Left lobe of liver (tissue), 2 donors: ENCODE measurements around the gene DTX4. TPM values are rescaled to one million over a fixed set of nuclear protein-coding genes. Genes with fewer than 3 reads are reported as not detected.
A peak's percentile ranks its signal among the peaks of the same experiment; 100 is the strongest.

Experiments
- ATAC-seq: fragments of 200-7000 bp; cut with Tn5 transposase; one replicate; pipeline ENCODE4 v1.9.1; 2020; ENCODE audit warnings: mild to moderate bottlenecking, moderate library complexity
- DNase-seq: peaks from one replicate; pipeline ENCODE4 v3.0.0-alpha.2; 2020; ENCODE audit warnings: low spot score
- total RNA-seq: library from RNA; stranded (reverse); gene quantifications from one replicate; pipeline ENCODE4 v1.2.1, GENCODE V29; 2021
- donor health status: DM: no; HTN: no; CAD: no; lungs with moderate emphysema.
- donor health status: DM: no; HTN: yes; CAD: no.

The DTX4 gene
- total RNA-seq, 1 donor from 2014 or later: 19.9 TPM

DNA sequence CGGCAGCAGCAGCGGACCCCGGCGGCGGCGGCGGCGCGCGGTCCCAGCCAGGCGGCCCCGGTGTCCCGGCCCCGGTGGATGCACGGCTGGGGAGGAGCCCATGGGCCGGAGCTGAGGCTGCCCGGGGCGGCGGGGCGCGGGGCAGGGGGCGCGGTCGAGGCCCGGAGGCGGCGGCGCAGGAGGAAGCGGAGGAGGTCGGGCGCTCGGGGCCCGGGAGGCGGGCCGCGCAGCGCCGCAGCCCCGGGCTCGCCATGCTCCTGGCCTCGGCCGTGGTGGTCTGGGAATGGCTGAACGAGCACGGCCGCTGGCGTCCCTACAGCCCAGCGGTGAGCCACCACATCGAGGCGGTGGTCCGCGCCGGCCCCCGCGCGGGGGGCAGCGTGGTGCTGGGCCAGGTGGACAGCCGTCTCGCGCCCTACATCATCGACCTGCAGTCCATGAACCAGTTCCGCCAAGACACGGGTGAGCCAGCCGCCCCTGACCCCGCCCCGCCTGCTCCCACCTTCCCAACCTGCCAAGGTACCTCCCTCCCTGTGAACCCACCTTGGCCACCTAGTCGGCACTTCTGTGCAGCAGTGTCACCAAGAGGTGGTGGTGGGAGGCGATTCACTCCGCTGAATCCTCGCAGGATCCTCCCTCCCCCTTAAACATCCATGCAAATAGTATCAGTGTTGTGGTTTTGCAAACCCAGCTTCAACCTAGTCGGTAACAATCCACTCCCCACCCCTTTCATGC, 580 bp downstream of the DTX4 start:
- peak; percentile 65 for DNase-seq
- peak; percentile 24 for ATAC-seq

DNA sequence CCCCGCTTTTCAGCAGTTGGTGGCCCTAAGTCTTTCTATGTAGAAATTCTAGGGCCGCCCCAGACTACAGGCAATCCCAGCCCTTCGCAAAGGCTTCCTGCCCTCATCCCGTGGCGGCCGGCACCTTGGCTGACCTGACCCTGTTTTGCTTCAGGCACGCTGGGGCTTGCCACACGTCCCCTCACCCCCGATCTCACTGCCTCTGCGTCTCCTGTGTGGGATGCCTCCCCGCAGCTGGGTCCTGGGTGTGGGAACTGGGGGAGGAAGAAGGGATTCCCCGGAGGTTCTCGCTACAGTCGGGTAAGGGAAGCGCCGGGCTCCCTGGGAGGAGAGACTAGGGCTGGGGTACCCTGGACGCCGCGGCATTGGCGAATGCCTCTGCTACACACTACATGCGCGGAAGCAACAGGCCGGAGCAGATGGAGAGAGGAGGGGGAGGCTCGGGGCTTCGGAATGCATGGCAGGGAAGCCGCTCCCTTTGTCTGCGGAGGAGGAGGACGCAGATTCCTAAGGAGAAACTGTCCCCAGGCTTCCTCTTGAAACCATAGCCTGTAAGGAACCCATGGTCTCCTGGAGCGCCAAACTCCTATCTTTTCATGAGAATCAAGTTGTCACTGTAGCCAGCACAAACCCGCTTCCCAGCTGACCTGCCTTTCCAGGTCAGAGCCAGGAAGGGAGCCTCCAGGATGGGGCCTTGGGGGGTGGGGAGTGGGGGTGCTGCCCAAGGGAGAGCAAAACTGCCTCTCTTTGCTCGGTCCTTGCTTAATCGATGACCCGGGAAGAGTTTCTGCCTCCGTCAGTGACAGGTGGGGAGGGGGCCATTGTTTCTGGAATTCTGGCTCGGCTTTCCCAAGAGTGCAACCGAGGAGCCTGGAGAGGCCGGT, 1.4 kb downstream of the DTX4 start:
- no peak for DNase-seq

DNA sequence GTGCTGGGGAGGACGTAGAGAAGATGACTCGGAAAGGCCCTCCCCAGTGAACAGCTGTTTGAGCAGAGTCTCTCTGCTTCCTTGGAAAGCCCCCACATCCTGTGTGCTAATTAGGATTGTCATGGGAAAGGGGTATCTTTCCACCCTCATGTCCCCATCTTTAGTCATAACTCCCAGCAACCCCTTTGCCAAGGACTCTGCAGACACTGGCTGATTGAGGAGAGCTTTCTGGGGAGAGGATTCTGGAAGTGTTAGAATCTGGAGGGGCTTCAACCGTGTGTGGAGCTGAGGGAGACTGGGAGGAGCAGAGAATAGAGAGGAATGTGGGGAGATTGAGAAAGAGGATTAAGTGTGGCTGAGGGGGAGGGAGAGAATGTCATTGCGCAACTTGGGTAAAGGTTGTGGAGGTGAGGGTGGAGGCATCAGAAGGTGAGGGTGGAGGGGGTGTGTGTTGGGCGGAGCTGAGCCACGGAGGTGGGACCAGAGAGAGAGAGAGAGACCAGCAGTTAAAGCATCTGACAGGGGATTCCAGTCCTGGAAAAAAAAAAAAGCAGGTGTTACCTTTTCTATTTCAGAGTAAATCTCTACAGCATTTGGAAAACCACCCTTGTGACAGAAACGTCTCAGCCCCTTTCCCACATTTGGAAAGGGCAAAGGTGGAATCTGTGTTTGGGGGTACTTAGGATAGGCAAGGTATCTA, 2.2 kb downstream of the DTX4 start:
- DNase-seq (peak; percentile 90), ATAC-seq (peak; percentile 69)

More for the DNA sequence above, 1.4 kb downstream of the DTX4 start:
- ATAC-seq: peak; percentile 35

DNA sequence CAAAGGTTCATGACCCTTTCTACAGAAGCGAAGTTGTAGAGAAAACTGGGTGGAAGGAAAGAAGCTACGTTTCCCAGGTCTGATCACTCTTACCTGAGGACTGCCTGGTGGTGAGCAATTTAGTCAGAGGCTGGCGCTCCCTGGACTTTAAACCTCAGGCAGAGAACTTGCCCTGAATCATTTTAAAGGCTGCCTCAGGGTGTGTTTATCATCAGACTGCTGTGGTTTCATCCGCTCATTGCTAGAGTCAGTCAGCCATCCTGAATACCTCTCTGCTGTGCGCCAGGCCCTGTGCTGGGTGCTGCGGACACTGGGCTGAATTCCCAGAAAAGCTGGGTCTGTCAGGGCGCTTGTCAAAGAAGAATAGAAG, 2.7 kb downstream of the DTX4 start:
- DNase-seq (peak; percentile 61), ATAC-seq (peak; percentile 32)

DNA sequence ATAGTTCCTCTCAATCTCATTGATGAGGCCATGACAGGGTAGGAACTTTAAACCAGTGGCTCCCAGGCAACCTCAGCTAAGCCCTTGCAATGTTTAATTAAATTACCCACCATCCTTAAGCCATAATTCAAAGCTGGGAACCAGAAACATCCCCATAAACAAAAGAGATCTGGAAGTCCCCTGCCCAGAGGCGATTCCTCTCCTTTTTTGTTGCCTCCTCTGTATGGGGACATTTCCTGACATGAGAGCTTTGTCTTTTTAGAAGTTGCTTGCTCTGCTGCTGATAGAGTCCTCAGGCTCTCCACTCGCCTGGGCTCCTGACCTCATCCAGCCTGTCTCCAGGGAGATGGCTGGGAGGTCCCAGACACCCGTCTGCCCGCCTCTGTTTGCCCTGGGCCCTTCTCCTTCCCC, 3.2 kb downstream of the DTX4 start:
- ATAC-seq: no peak
- DNase-seq: no peak

DNA sequence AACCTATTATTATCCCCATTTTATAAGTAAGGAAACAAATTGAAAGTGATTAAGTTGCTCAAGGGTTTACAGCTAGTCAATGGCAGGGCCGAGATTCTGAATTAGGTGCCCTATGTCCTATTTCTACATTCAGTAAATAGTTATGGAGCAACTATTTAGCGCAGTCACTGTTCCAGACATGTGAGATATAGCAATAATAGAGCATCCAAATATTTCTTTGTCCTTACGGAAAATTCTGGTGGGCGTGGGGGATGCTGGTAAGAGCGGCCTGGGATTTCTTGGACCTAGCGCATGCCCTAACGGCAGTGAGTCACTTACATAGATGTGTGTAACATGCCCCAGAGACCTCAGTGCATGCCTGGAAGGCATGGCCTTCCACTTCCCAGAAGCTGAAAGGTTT, 4.4 kb downstream of the DTX4 start:
- ATAC-seq: no peak
- no peak for DNase-seq

DNA sequence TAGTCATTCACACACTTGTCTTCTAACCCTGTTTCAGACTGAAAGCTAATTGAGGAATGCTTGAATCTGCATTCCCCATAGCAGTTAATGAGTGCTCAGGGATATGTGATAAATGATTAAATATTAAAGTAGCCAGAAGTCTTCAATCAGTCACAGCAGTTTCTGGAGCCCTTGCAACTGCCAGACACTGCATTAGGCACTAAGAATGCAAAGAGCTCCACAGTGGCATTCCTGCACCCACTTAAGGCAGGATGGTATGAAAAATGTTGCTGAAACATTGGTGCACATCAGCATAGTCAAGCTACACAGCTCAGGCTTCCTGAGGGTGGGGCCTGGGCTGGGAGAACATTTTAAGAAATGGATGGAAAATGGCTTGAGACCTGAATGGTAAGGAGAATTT, 6.5 kb downstream of the DTX4 start:
- DNase-seq (no peak), ATAC-seq (no peak)

DNA sequence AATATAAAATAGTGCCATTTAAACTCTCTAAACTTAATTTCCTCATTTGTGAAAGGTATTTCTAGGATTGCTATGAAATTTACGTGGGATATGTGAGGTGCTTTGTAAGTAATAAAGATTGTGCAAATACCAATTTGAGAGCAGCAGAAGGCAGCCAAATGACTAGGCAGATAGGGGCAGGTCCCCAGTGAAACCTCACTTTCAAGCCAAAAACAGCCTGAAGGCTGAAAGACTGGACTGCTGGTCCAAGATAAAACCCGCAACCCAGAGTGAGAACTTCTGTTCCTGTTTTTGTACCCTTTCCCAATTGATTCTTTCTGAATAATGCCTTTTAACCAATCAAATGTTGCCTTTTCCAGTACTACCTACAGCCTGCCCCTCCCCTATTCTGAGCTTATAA, 7.2 kb downstream of the DTX4 start:
- no peak for DNase-seq
- no peak for ATAC-seq

DNA sequence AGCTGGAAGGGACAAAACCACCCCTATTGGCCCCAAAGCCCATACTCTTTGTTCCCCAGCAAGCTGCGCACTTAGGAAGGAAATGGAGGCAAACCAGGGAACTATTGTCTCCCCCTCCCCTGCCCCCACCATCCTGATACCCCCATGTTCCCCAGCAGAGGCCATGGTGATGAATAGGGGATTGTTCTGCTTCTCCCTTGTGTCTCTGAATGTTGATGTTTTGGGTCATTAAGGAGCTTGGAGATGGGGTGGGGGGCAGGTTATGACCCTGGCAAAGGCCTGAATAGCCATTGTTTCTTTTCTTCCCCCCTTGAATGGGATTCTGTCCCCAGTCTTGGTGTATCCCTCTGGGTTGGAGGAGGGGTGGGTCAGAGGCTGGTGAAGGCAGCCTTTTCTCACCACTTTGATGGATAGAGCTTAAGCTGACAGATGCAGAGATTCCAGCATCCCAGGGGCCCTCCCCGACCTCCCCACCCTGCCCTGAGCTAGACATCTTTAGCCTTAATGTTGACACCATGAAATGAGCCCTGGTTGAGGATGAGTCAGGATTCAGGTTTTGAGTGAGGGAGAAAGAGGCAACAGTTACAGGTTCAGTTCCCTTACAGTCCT, 8.3 kb downstream of the DTX4 start:
- no peak for DNase-seq
- no peak for ATAC-seq

DNA sequence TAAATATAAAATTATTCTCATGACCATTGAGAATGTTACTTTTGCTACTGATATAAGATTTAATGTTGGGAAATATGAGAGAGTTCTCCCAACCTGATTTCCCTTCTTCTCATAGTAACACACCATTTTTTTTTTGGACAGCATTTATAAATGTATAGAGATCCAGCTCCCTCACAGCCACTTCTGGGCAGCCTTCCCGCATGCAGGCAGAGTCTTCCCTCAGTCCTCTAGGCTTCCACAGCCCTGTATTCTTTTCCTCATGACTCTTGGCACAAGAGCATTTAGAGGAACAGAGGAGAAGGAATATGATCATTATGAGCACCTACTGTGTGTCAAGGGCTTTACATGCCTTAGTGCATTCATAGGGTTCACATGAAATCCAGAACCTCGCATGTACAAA, 9.0 kb downstream of the DTX4 start:
- no peak for DNase-seq
- ATAC-seq: no peak

DNA sequence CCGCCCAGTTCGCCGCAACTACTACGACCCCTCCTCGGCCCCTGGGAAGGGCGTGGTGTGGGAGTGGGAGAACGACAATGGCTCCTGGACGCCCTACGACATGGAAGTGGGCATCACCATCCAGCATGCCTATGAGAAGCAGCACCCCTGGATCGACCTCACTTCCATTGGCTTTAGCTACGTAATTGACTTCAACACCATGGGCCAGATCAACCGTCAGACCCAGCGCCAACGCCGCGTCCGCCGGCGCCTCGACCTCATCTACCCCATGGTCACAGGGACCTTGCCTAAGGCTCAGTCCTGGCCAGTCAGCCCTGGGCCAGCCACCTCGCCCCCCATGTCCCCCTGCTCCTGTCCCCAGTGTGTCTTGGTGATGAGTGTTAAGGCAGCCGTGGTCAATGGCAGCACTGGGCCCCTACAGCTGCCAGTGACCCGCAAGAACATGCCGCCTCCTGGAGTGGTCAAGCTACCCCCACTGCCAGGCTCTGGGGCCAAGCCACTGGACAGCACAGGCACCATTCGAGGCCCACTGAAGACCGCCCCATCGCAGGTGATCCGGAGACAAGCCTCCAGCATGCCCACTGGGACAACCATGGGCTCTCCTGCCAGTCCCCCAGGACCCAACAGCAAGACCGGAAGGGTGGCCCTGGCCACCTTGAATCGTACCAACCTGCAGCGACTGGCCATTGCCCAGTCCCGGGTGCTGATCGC, 10.0 kb downstream of the DTX4 start:
- no peak for ATAC-seq
- no peak for DNase-seq

DNA sequence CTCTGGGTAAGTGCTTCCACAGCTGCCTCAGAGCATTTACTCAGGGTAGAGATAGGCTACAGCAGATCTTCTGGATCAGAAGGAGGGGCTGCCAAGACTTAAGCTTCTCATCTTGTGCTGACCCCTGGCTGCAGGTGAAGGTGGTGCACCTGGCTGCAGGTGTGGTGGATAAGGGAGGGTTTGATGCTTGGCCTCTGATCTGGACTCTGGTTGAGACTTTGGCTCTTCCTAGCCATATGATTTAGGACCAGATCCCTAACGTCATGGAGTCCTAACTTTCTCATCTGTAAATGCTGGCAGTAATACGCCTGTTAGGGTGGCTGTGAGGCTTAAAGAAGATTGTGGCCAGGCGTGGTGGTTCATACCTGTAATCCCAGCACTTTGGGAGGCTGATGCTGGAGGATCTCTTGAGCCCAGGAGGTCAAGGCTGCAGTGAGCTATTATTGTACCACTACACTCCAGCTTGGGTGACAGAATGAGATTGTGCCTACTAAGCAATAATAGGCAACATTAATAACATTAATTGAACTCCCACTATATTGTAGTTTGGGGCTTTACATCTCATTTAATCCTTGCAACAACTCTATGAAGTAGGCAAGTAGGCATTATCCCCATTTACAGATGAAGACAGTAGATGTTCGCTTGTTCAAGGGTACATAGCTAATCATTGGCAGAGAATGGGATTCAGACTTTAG, 10.7 kb downstream of the DTX4 start:
- DNase-seq (no peak), ATAC-seq (peak; percentile 49)

DNA sequence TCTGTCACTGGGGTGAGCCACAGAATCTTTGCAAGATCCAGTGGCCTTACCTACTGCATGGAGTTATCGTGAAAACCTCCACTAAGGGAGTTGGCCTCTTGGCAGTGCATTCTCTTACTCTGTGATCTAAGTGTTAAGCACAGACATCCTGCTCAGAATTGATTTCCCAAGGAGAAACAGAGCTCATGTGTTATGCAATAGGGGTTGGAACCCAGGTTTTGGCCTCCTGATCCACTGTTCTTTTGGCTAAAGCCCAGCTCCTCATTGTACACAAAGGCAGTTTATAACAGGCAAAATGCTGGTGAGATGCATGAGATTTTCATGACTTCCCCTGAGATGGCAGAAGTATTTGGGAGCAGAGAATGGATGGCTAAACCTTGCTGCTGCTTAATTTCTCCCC, 11.8 kb downstream of the DTX4 start:
- DNase-seq (no peak), ATAC-seq (peak; percentile 32)

DNA sequence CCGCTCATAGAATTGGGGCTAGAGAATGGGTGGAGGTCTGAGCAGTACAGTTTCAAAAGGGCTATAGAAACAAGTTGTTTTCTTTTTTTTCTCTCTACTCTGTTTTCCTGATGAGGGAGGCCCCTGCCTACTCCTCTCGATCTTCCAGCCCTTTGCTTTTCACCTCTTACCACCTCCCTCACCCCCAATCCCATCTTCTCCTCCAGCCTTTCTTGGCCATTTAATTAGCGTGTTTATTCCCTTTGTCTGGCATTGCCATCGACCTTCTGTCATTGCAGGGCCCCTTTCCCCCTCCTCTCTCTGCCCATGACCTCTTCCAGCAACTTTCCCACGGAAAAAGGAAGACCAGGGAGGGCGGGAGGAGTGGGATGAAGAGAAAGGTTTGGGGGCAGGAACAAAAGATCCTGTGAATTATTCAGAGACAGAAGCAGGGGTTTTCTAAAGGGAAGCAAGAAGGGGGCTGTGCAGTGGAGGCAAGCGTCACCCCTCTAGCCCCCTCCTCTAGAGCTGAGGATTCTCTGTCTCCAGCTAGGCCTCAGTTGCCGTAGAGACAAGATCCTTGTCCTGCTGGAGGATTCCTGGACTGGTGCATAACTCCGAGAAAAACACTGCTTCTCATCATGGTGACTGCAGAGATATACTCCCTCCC, 12.9 kb downstream of the DTX4 start:
- no peak for ATAC-seq
- DNase-seq: no peak

DNA sequence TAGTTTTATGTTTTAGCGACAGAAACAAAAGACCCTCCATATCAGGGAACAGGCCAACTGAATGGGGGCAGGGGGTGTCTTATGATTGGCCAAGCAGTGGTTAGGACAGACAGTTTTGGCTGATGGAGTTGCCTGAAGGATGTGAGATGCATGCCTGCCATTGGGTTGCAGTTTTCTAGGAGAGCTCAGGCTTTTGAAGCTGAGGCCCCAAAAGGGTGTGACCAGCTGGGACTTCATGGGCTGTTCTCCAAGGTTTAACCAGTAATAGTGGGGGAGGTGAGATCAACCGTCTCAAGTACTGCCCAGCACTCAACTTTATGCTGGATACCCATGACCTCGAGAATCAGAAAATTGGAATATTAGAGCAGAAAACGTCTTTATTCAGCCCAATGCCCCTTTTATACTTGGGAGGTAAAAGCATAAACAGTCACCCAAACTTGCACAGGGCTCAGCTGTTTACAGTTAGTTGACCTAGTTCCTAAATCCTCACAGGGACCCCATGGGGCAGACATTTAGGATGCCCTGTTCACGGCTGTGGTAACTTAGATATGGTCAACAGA, 13.5 kb downstream of the DTX4 start:
- DNase-seq: no peak
- no peak for ATAC-seq

DNA sequence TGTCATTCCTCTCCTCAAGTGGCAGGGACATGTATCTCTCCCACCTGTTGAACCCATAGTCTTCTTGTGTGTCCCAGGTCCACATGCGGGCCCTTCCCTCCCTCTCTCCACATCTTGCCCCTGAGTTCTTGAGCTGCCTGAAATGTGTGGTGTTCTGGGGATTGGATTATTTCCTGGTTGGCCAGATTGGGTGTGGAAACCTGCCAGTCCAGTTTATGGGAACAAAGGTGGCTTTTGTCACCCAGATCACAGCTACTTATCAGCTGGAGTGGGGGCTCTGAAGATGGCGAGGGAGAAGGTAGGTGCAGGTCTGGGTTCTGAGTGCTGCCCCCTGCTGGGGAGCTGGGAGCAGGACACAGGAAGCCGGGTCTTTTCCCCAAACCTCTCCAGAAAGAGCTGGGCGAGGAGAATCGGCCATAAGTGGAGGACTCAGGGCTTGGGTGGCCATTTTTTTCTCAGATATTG, 14.2 kb downstream of the DTX4 start:
- peak; percentile 33 for ATAC-seq
- DNase-seq: no peak

DNA sequence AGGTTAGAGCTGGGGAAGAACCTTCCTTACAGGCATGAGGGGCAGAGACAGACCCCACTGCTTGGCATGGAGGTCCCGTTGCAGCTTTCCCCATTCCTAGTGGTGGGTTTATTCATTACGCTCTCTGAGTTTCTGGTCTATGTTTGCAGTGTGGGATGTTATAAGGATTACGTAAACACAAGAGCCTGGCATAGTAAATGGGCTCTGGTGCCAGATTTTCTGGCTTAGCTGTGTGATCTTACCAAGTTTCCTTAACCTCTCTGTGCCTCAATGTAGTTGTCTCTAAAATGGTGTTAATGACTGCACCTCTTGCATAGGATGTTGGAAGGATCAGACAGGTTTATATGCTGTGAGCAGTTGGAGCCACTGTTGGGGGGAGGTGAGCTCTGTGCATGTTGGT, 15.1 kb downstream of the DTX4 start:
- ATAC-seq: peak; percentile 51
- DNase-seq: no peak

DNA sequence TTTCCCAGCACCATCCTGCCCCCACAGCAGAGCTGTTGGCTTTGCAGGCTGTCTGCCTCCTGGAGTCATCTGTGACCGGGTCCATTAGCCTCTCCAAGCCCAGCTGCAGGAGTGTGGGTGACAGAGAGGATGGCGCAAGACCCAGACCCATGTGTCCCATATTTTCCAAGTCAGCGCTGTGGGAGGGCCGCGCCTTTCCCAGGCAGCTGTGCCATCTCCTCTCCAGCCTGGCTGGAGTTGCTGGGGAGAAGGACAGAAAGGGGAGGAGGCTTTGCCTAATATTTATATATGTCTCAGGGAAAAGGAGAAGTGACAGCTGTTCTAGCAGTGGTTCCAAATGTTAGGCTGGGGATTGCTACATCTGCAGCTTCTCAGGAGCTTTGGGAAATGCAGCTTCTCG, 15.7 kb downstream of the DTX4 start:
- peak; percentile 19 for ATAC-seq

DNA sequence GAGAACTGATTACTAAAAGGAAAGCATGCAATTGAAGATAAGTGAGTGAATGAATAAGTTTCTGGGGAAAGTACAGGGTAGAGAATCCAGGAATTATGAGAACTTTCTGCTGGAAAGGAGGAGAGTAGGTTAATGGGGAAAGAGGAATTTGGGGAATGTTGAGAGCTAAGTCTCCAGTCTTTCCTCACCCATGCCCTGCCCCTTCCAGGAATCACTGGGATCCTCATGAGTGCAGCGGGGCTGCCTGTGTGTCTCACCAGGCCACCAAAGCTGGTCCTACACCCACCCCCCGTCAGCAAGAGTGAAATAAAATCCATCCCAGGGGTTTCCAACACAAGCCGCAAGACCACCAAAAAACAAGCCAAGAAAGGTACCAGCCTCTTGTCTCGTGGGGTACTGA, 17.0 kb downstream of the DTX4 start:
- DNase-seq (no peak), ATAC-seq (no peak)

More for the DNA sequence above, 15.7 kb downstream of the DTX4 start:
- peak; percentile 54 for DNase-seq
